Glutamatergic neuron (in vitro differentiated cells): ENCODE results near the gene FADS2. TPM values are rescaled to one million over a fixed set of nuclear protein-coding genes. Genes with fewer than 3 reads are reported as not detected.

ENCODE experiments used
- DNase-seq: peaks from one replicate; pipeline ENCODE4 v3.0.0; 2022
- H3K27ac Mint-ChIP-seq: one replicate; pipeline ENCODE4 v1.8.0; 2020; ENCODE audit warnings: mild to moderate bottlenecking, mixed read lengths, inconsistent platforms; ENCODE audit not compliant: unreplicated experiment
- H3K27me3 Mint-ChIP-seq: one replicate; pipeline ENCODE4 v1.8.0; 2020; ENCODE audit warnings: mild to moderate bottlenecking, moderate library complexity, mixed read lengths, inconsistent platforms; ENCODE audit not compliant: unreplicated experiment
- H3K36me3 Mint-ChIP-seq: one replicate; pipeline ENCODE4 v1.8.0; 2020; ENCODE audit warnings: mild to moderate bottlenecking, mixed read lengths, inconsistent platforms; ENCODE audit not compliant: unreplicated experiment
- H3K4me1 Mint-ChIP-seq: one replicate; pipeline ENCODE4 v1.8.0; 2020; ENCODE audit warnings: mild to moderate bottlenecking, low read depth, mixed read lengths, inconsistent platforms; ENCODE audit not compliant: unreplicated experiment
- H3K4me3 Mint-ChIP-seq: one replicate; pipeline ENCODE4 v1.8.0; 2020; ENCODE audit warnings: mild to moderate bottlenecking, mixed read lengths, inconsistent platforms; ENCODE audit not compliant: unreplicated experiment
- H3K9me3 Mint-ChIP-seq: one replicate; pipeline ENCODE4 v1.8.0; 2020; ENCODE audit warnings: mild to moderate bottlenecking, moderate library complexity, mixed read lengths, inconsistent platforms; ENCODE audit not compliant: unreplicated experiment
- CTCF ChIP-seq: fragments of 200-600 bp; sonication (generic); IDR thresholded peaks from one replicate; pipeline ENCODE4 v1.5.0; 2021; ENCODE audit not compliant: partially characterized antibody, unreplicated experiment
- total RNA-seq: library from RNA; stranded (reverse); fragmentation: NEBNext Ultra II Directional; extraction: Animal tissue kit (Norgen Biotek cat#: 25700); gene quantifications from one replicate; pipeline ENCODE4 v1.2.1, GENCODE V29; 2021; ENCODE audit not compliant: unreplicated experiment

Gene FADS2
- total RNA-seq, 1 donor from 2014 or later = 701 TPM

GRCh38 chr11:61886643-61887042 is 58.5 kb downstream of the FADS2 start:
- DNase-seq = no peak
- no peaks in the 10 kb centered on the region for H3K36me3 Mint-ChIP-seq
- peaks cover 7% of the 10 kb centered on the region for H3K27me3 Mint-ChIP-seq
- H3K9me3 Mint-ChIP-seq = peaks cover 2% of the 10 kb centered on the region
- no peak overlapping the region for H3K27ac Mint-ChIP-seq
- no peak overlapping the region for H3K4me3 Mint-ChIP-seq
- no peak for TF ChIP-seq CTCF
- peaks cover 5% of the 10 kb centered on the region for H3K4me1 Mint-ChIP-seq

DNA sequence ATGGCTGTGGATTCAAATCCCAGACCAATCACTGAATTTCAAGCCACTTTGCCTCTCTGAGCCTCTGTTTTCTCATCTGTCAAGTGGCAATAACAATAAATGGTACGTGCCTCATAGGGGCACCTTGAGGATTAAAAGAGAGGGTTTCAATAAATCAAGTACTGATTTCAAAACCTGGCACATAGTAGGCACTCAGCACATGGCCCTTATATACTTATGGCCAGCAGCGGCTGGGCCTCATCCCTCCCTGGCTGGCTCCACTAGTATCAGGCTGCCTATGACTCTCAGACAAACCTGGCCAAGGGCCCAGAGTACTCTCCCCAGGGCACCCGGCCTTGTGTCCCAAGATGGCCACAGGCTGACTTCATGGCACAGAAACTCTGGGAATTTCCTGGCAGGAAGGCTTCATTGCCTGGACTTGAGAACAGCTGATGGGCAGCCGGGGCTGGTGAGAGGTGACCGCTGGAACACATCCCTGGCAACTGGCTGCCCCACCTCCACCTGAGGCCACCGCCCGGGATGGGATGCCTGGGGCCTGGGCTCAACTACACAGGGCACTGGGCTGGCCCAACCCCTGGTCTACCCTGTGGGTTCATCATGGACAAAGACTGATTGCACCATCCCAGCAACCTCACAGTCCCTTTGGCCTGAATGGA is 59.9 kb downstream of the FADS2 start:
- H3K4me3 Mint-ChIP-seq = no peak overlapping the region
- DNase-seq = no peak
- H3K27me3 Mint-ChIP-seq = peaks cover 9% of the 10 kb centered on the region
- no peaks in the 10 kb centered on the region for H3K36me3 Mint-ChIP-seq
- H3K4me1 Mint-ChIP-seq = peaks cover 4% of the 10 kb centered on the region
- H3K9me3 Mint-ChIP-seq = no peaks in the 10 kb centered on the region
- no peak overlapping the region for H3K27ac Mint-ChIP-seq
- TF ChIP-seq CTCF = no peak

DNA sequence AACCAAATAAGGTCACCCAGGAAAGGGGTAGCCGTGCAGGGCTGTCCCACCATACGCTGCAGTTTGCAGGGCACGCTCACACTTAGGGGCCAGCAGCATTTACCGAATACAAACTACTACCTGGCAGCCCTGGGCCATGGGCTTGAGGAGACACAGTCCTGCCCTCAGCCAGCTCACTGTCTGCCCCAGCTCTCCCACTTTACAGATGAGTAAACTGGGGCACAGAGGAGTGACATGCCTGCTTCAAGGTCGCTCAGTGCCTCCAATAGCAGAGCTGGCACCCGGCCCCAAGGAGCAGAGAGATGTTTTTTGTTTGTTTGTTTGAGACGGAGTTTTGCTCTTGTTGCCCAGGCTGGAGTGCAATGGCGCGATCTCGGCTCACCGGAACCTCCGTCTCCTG is 60.5 kb downstream of the FADS2 start:
- H3K36me3 Mint-ChIP-seq = no peaks in the 10 kb centered on the region
- no peak overlapping the region for H3K27ac Mint-ChIP-seq
- no peak for TF ChIP-seq CTCF
- H3K4me3 Mint-ChIP-seq = no peak overlapping the region
- no peak for DNase-seq
- H3K9me3 Mint-ChIP-seq = no peaks in the 10 kb centered on the region
- H3K4me1 Mint-ChIP-seq = no peaks in the 10 kb centered on the region
- H3K27me3 Mint-ChIP-seq = peaks cover 9% of the 10 kb centered on the region

- TF ChIP-seq CTCF = no peak
- Mint-ChIP-seq H3K4me1 (no peaks in the 10 kb centered on the region), H3K27ac (no peak overlapping the region), H3K27me3 (peaks cover 6% of the 10 kb centered on the region), H3K36me3 (no peaks in the 10 kb centered on the region), H3K4me3 (no peak overlapping the region), H3K9me3 (no peaks in the 10 kb centered on the region)
- no peak for DNase-seq
Observed at GRCh38 chr11:61889831-61890230, 61.7 kb downstream of the FADS2 start.

- Mint-ChIP-seq H3K27ac (no peak overlapping the region), H3K36me3 (no peaks in the 10 kb centered on the region), H3K4me1 (no peaks in the 10 kb centered on the region), H3K4me3 (peak overlapping the region; percentile 84), H3K9me3 (no peaks in the 10 kb centered on the region), H3K27me3 (peaks cover 6% of the 10 kb centered on the region)
- TF ChIP-seq CTCF = no peak
- peak; percentile 62 for DNase-seq
Observed at GRCh38 chr11:61890529-61891330, 62.6 kb downstream of the FADS2 start.
